HCT116 (cell line): Measurements from ENCODE around the gene SELENOM. TPM values are rescaled to one million over a fixed set of nuclear protein-coding genes. Genes with fewer than 3 reads are reported as not detected.

ENCODE experiments used
- ATAC-seq: fragments of 200-7000 bp; cut with Tn5 transposase; 2 replicates; pipeline ENCODE4 v1.9.1; 2020; ENCODE audit warnings: mild to moderate bottlenecking, moderate library complexity
- BruUV-seq: library from RNA; stranded (reverse); fragments of 400-500 nt; replicated peaks from 2 replicates; lab custom pipeline; 2021; lab: Mats Ljungman, UMichigan
- CTCF ChIA-PET: fragments of 300-600 bp; sonication (Branson Sonifier 250); formaldehyde crosslinking; loops from one replicate; lab custom pipeline; 2021; ENCODE audit warnings: antibody characterized with exemption; lab: Charles Lee
- POLR2A ChIA-PET: fragments of 300-600, 350-600 bp; sonication (Branson Sonifier 250); formaldehyde crosslinking; loops from one replicate; lab custom pipeline; 2021; ENCODE audit warnings: antibody characterized with exemption; lab: Charles Lee
- RAD21 ChIA-PET, 2 experiments: fragments of 300-600 bp; sonication (Branson Sonifier 250); formaldehyde crosslinking; loops; one replicate each; lab custom pipeline; 2023; ENCODE audit warnings: low total read pairs in 2 of 2; ENCODE audit not compliant: uncharacterized antibody in 2 of 2, unreplicated experiment in 2 of 2, low non-redundant PET in 1 of 2; lab: Charles Lee
- DNase-seq: peaks from one replicate; pipeline ENCODE4 v3.0.0-alpha.2; 2010; ENCODE audit warnings: low read depth, low spot score
- H2AFZ ChIP-seq: fragments of 200-600 bp; shearing (Covaris generic), sonication (generic); 2 replicates; pipeline ENCODE4 v1.6.1; 2017; ENCODE audit warnings: low read depth, mixed run types, mixed read lengths, antibody characterized with exemption, low read length; ENCODE audit not compliant: poor library complexity, severe bottlenecking
- H3K27ac ChIP-seq: 2 replicates; pipeline ENCODE4 v1.5.1; 2012; ENCODE audit warnings: low read depth, low read length
- H3K27me3 ChIP-seq: fragments of 200-600 bp; sonication (generic); 2 replicates; pipeline ENCODE4 v1.6.1; 2016; ENCODE audit warnings: mixed run types, low read length, mixed read lengths; ENCODE audit not compliant: insufficient read depth
- H3K36me3 ChIP-seq, 2 experiments: fragments of 200-500 bp in 1 of 2; fragments of 200-600 bp in 1 of 2; sonication (Bioruptor generic) in 1 of 2; sonication (generic) in 1 of 2; 2 replicates each; pipeline versions ENCODE4 v1.5.1 to v1.6.1; 2014 to 2016; ENCODE audit warnings: low read length in 2 of 2, inconsistent platforms in 1 of 2, mixed read lengths in 1 of 2, mixed run types in 1 of 2; ENCODE audit not compliant: insufficient read depth in 2 of 2, control insufficient read depth in 1 of 2
- H3K4me1 ChIP-seq, 2 experiments: fragments of 200-600 bp in 1 of 2; sonication (generic) in 1 of 2; 2 replicates each; pipeline versions ENCODE4 v1.5.1 to v1.6.1; 2012 to 2017; ENCODE audit warnings: low read length in 2 of 2, inconsistent platforms in 1 of 2, mild to moderate bottlenecking in 1 of 2, mixed read lengths in 1 of 2, mixed run types in 1 of 2, moderate library complexity in 1 of 2; ENCODE audit not compliant: insufficient read depth in 2 of 2, control insufficient read depth in 1 of 2
- H3K4me2 ChIP-seq: fragments of 200-600 bp; sonication (generic); 2 replicates; pipeline ENCODE4 v1.6.1; 2017; ENCODE audit warnings: mixed run types, low read length, mixed read lengths
- H3K4me3 ChIP-seq, 2 experiments: fragments of 200-600 bp in 1 of 2; sonication (generic) in 1 of 2; replicated peaks in 1 of 2; 2 replicates each; pipeline ENCODE4 v1.5.1; 2011 to 2016; ENCODE audit warnings: low read length in 2 of 2, control low read depth in 1 of 2, low read depth in 1 of 2, mild to moderate bottlenecking in 1 of 2, mixed read lengths in 1 of 2, mixed run types in 1 of 2
- H3K79me2 ChIP-seq: fragments of 200-600 bp; sonication (generic); 2 replicates; pipeline ENCODE4 v1.6.1; 2017; ENCODE audit warnings: mild to moderate bottlenecking, mixed run types, low read length, moderate library complexity, mixed read lengths; ENCODE audit not compliant: insufficient read depth
- H3K9ac ChIP-seq: fragments of 200-600 bp; sonication (generic); 2 replicates; pipeline ENCODE4 v1.6.1; 2016; ENCODE audit warnings: low read length, mixed read lengths
- H3K9me2 ChIP-seq: fragments of 200-600 bp; sonication (generic), shearing (Covaris generic); 2 replicates; pipeline ENCODE4 v1.6.1; 2017; ENCODE audit warnings: mixed run types, mild to moderate bottlenecking, moderate library complexity; ENCODE audit not compliant: insufficient read depth
- H3K9me3 ChIP-seq, 2 experiments: fragments of 200-500 bp in 1 of 2; fragments of 200-600 bp in 1 of 2; sonication (Bioruptor generic) in 1 of 2; sonication (generic) in 1 of 2; 2 replicates each; pipeline ENCODE4 v1.6.1; 2014 to 2017; ENCODE audit warnings: low read length in 2 of 2, mixed read lengths in 2 of 2, inconsistent platforms in 1 of 2, low read depth in 1 of 2, mild to moderate bottlenecking in 1 of 2, mixed run types in 1 of 2, moderate library complexity in 1 of 2; ENCODE audit not compliant: control insufficient read depth in 1 of 2, insufficient read depth in 1 of 2
- H4K20me1 ChIP-seq: fragments of 200-600 bp; sonication (generic), shearing (Covaris generic); 2 replicates; pipeline ENCODE4 v1.6.1; 2017; ENCODE audit warnings: mixed run types, mild to moderate bottlenecking, moderate library complexity; ENCODE audit not compliant: insufficient read depth
- CBX3 ChIP-seq: IDR thresholded peaks from 2 replicates; pipeline ENCODE4 v1.6.1; 2012; ENCODE audit warnings: low read depth
- CEBPB ChIP-seq: IDR thresholded peaks from 2 replicates; pipeline ENCODE4 v1.6.1; 2012; ENCODE audit warnings: low read depth
- ELF1 ChIP-seq: IDR thresholded peaks from 2 replicates; pipeline ENCODE4 v1.6.1; 2012; ENCODE audit warnings: low read depth, borderline replicate concordance
- EZH2 ChIP-seq: fragments of 200-600 bp; sonication (generic); IDR thresholded peaks from 2 replicates; pipeline ENCODE4 v1.6.1; 2017; ENCODE audit warnings: antibody characterized with exemption, mixed run types
- EZH2phosphoT487 ChIP-seq: fragments of 200-600 bp; IDR thresholded peaks from 2 replicates; pipeline ENCODE4 v1.6.1; 2018; ENCODE audit warnings: antibody characterized with exemption, borderline replicate concordance
- FOSL1 ChIP-seq: IDR thresholded peaks from 2 replicates; pipeline ENCODE4 v1.6.1; 2012; ENCODE audit warnings: low read depth
- MAX ChIP-seq: IDR thresholded peaks from 2 replicates; pipeline ENCODE4 v1.6.1; 2012
- POLR2A ChIP-seq: IDR thresholded peaks from 2 replicates; pipeline ENCODE4 v1.7.0; 2011; ENCODE audit warnings: borderline replicate concordance; ENCODE audit not compliant: insufficient read depth, insufficient read length; ENCODE audit errors: extremely low read depth
- POLR2AphosphoS5 ChIP-seq: IDR thresholded peaks from 2 replicates; pipeline ENCODE4 v1.6.1; 2011; ENCODE audit warnings: mild to moderate bottlenecking, low read depth, low read length, moderate library complexity
- RAD21 ChIP-seq: IDR thresholded peaks from 2 replicates; pipeline ENCODE4 v1.6.1; 2012; ENCODE audit warnings: low read depth, mild to moderate bottlenecking
- REST ChIP-seq: IDR thresholded peaks from 2 replicates; pipeline ENCODE4 v1.6.1; 2012; ENCODE audit warnings: low read depth
- SIN3A ChIP-seq: IDR thresholded peaks from 2 replicates; pipeline ENCODE4 v1.6.1; 2012; ENCODE audit warnings: low read depth
- SP1 ChIP-seq: IDR thresholded peaks from 2 replicates; pipeline ENCODE4 v1.6.1; 2012; ENCODE audit warnings: low read depth
- TCF7L2 ChIP-seq: IDR thresholded peaks from 2 replicates; pipeline ENCODE4 v1.7.0; 2011; ENCODE audit warnings: borderline replicate concordance, inconsistent platforms; ENCODE audit not compliant: insufficient read depth, insufficient read length; ENCODE audit errors: extremely low read depth
- YY1 ChIP-seq: IDR thresholded peaks from 2 replicates; pipeline ENCODE4 v1.6.1; 2011; ENCODE audit warnings: low read length, low read depth, moderate library complexity, mild to moderate bottlenecking; ENCODE audit not compliant: insufficient replicate concordance; ENCODE audit errors: extremely low read depth
- ZFX ChIP-seq: fragments of 450-650 bp; IDR thresholded peaks from 2 replicates; pipeline ENCODE4 v1.6.1; 2017
- intact Hi-C: fragments of 100-400 bp; cut with micrococcal nuclease; formaldehyde crosslinking; loops from 2 replicates; pipeline ENCODE4 v1.10.0; 2022
- total RNA-seq: library from RNA; stranded (reverse); gene quantifications from one replicate; pipeline ENCODE4 v1.2.1, GENCODE V29; 2021; ENCODE audit not compliant: unreplicated experiment
- TF ChIP-seq, protein P1 (sequence below), 3 experiments: fragments of 200-600 bp in 1 of 3; sonication (generic) in 1 of 3; IDR thresholded peaks in 2 of 3; conservative IDR thresholded peaks in 1 of 3; 2 replicates each; pipeline ENCODE4 v1.5.1; 2012 to 2017; ENCODE audit warnings: low read depth in 2 of 3, low read length in 2 of 3, antibody characterized with exemption in 1 of 3, borderline replicate concordance in 1 of 3, control low read depth in 1 of 3, mild to moderate bottlenecking in 1 of 3, mixed read lengths in 1 of 3, mixed run types in 1 of 3, moderate library complexity in 1 of 3; ENCODE audit not compliant: insufficient read depth in 1 of 3
- TF ChIP-seq, protein P2 (sequence below): IDR thresholded peaks from 2 replicates; pipeline ENCODE4 v1.6.1; 2011; ENCODE audit warnings: mild to moderate bottlenecking, low read length, moderate library complexity; ENCODE audit not compliant: insufficient replicate concordance; ENCODE audit errors: extremely low read depth

The SELENOM gene
- total RNA-seq, 1 experiment from 2014 or later: 65.6 TPM

DNA sequence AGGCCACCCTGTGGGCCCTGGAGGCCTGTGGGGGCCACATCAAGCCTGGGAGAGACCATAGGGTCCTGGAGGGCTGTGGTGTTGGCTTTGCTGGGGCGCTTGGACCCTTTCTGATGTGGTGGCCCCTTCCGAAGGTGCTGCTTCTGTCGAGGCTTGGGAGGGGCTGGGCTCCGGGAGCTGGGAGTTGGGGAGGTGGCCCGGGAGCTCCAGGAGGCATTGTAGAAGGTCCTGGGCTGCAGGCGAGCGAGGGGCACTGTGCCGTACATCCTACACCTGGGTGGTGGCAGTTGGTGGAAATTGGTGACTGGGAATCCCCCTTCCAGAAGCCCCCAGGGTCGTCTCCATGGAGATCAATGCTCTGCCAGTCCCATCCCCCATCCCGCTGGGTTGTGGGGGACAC, 30.4 kb upstream of the SELENOM start:
- RAD21 ChIA-PET: no interaction called here
- Histone ChIP-seq H3K4me2 (no peak overlapping the region), H3K4me3 (no peak overlapping the region), H3K36me3 (no peaks in the 10 kb centered on the region), H4K20me1 (no peaks in the 10 kb centered on the region), H2AFZ (no peak overlapping the region), H3K9me3 (no peaks in the 10 kb centered on the region), H3K27ac (no peak overlapping the region), H3K79me2 (no peaks in the 10 kb centered on the region), H3K27me3 (no peaks in the 10 kb centered on the region), H3K9ac (no peak overlapping the region), H3K4me1 (no peaks in the 10 kb centered on the region), H3K9me2 (no peaks in the 10 kb centered on the region)
- POLR2A ChIA-PET: no interaction called here
- TF ChIP-seq FOSL1 (no peak), POLR2AphosphoS5 (no peak), EZH2 (no peak), SIN3A (no peak), YY1 (no peak), TCF7L2 (no peak), REST (no peak), SP1 (no peak), MAX (no peak), RAD21 (no peak), POLR2A (no peak), ELF1 (no peak), EZH2phosphoT487 (no peak), CBX3 (no peak), CEBPB (no peak), ZFX (no peak)
- TF ChIP-seq, protein P1, sequence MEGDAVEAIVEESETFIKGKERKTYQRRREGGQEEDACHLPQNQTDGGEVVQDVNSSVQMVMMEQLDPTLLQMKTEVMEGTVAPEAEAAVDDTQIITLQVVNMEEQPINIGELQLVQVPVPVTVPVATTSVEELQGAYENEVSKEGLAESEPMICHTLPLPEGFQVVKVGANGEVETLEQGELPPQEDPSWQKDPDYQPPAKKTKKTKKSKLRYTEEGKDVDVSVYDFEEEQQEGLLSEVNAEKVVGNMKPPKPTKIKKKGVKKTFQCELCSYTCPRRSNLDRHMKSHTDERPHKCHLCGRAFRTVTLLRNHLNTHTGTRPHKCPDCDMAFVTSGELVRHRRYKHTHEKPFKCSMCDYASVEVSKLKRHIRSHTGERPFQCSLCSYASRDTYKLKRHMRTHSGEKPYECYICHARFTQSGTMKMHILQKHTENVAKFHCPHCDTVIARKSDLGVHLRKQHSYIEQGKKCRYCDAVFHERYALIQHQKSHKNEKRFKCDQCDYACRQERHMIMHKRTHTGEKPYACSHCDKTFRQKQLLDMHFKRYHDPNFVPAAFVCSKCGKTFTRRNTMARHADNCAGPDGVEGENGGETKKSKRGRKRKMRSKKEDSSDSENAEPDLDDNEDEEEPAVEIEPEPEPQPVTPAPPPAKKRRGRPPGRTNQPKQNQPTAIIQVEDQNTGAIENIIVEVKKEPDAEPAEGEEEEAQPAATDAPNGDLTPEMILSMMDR (IDR thresholded peaks at IDR 0.05 in 2 of 3, conservative IDR thresholded peaks at IDR 0.05 in 1 of 3; ENCODE audit: borderline replicate concordance in 1 of 3, insufficient read depth in 1 of 3, low read depth in 2 of 3, low read length in 2 of 3): no peak
- TF ChIP-seq, protein P2, sequence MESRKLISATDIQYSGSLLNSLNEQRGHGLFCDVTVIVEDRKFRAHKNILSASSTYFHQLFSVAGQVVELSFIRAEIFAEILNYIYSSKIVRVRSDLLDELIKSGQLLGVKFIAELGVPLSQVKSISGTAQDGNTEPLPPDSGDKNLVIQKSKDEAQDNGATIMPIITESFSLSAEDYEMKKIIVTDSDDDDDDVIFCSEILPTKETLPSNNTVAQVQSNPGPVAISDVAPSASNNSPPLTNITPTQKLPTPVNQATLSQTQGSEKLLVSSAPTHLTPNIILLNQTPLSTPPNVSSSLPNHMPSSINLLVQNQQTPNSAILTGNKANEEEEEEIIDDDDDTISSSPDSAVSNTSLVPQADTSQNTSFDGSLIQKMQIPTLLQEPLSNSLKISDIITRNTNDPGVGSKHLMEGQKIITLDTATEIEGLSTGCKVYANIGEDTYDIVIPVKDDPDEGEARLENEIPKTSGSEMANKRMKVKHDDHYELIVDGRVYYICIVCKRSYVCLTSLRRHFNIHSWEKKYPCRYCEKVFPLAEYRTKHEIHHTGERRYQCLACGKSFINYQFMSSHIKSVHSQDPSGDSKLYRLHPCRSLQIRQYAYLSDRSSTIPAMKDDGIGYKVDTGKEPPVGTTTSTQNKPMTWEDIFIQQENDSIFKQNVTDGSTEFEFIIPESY: no peak
- CTCF ChIA-PET: no interaction called here
- DNase-seq (no peak), ATAC-seq (no peak)
- no TSS peak for BruUV-seq
- intact Hi-C loops: no loop called here
